ENCODE measurements around the gene MZT2A.
"Not testable (repeated sequence)": the region's sequence is repeated elsewhere in the genome, so short reads cannot be mapped to it uniquely, and the experiment has no call there.

MZT2A gene

DNA sequence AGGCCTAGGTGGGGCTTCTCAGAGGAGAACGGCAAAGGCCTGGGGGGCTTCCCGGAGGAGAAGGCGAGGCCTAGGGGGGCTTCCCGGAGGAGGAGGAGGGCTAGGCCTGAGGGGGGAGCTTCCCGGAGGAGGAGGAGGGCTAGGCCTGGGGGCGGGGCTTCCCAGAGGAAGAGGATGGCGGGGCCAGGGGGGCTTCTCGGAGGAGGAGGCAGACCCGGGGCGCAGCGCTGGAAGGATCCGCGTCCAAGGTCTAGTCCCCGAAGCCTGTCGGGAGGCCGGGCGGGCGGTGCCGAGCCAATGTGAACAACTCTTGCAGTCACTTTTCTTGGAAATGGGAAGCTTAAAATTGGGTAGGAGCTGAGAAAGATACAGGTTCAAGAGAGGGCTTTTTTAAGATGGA is 46.3 kb downstream of the MZT2A start:
- no peak for DNase-seq

GRCh38 chr2:131445515-131445797 is 46.7 kb downstream of the MZT2A start:
- not testable (repeated sequence) for DNase-seq

DNA sequence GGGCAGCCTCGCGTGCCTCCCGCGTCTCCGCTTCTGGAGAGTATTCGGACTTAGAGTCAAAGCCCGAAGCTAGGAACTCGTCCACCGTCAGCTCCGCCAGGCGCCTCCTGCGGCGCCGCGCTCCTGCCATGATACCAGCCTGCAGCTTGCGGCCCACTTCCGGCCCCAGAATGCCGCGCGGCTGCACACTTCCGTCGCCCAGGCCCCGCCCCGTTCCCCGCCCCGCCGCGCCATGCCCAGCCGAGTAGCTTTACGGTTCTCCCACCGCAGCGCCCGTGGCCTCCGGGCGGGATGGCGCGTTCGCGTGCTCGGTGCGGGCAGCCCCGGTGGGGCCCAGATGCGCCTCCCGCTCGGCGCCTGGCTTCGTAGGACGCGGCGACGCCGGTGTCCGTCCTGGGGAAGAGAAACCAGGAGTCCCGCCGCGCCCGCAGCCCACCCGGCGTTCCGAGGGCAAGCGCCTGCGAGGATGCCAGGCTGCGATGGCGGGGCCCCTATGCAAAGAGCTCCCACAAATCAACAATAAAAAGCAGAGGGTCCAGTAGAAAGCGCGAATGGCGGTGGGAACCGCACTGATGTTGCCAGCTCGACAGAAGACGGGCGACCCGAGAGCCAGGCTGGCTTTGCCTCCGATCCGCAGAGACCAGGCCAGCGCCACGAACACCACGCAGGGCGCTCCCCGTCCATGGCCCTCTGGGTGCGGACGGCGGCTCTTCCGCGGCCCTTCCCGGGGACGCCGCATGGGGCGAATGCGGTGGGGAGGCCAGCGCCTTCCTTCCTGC is 47.3 kb downstream of the MZT2A start:
- not testable (repeated sequence) for DNase-seq

DNA sequence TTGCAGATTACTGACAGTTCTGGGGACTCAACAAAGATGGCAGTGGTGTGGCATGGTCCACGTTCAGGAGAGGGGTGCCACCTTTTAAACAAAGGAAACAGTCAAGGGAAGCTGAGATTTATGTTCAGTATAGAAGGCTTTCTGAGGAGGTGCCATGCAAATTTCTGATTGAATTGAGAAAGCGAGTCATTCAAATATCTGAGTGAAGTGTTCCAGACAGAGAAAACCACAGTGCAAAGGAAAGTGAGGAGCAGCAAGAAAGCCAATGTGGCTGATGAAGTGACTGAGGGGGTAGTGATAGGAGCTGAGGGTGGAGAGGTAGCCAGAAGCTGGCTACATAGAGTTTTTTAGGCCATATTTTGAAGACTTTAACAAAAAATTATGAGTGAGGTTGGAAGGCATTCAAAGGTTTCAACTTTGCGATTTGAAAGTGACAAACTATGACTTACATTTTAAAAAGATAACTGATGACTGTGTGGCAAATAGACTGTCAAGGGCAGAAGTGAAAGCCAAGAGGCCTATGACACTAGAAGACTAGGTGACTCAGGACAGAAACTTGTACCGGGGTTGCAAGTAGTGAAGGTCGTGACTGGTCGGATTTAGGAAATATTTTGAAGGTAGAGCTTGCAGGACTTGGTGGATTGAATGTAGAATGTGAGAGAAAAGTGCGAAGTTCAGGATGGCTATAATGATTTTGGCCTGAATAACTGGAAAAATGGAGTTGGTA is 51.3 kb downstream of the MZT2A start:
- not testable (repeated sequence) for DNase-seq

Data from COR-L47 (cell line).